ENCODE measurements around the gene CDH1.

CDH1 gene

GRCh38 chr16:68806981-68807380 lies 69.9 kb downstream of the CDH1 start:
- no peak for TF ChIP-seq CTCF (IDR thresholded peaks at IDR 0.05; ENCODE audit: low read depth, low read length)
- DNase-seq (ENCODE audit: extremely low read depth, low read depth) = no peak

- no peak for DNase-seq (ENCODE audit: extremely low read depth, low read depth)
- no peak for TF ChIP-seq CTCF (IDR thresholded peaks at IDR 0.05; ENCODE audit: low read depth, low read length)
Measured at GRCh38 chr16:68814516-68814915, 77.4 kb downstream of the CDH1 start.

GRCh38 chr16:68823401-68824135 lies 86.5 kb downstream of the CDH1 start:
- TF ChIP-seq CTCF (IDR thresholded peaks at IDR 0.05; ENCODE audit: low read depth, low read length) = no peak

GRCh38 chr16:68825427-68825826 lies 88.3 kb downstream of the CDH1 start:
- TF ChIP-seq CTCF (IDR thresholded peaks at IDR 0.05; ENCODE audit: low read depth, low read length) = no peak
- no peak for DNase-seq (ENCODE audit: extremely low read depth, low read depth)

More at GRCh38 chr16:68823401-68824135, 86.5 kb downstream of the CDH1 start:
- DNase-seq (ENCODE audit: extremely low read depth, low read depth) = peak; percentile 56

- no peak for DNase-seq (ENCODE audit: extremely low read depth, low read depth)
- TF ChIP-seq CTCF (IDR thresholded peaks at IDR 0.05; ENCODE audit: low read depth, low read length) = no peak
Measured at GRCh38 chr16:68826652-68827051, 89.6 kb downstream of the CDH1 start.

GRCh38 chr16:68833251-68833650 lies 96.2 kb downstream of the CDH1 start:
- TF ChIP-seq CTCF (IDR thresholded peaks at IDR 0.05; ENCODE audit: low read depth, low read length) = no peak
- DNase-seq (ENCODE audit: extremely low read depth, low read depth) = no peak

- DNase-seq (ENCODE audit: extremely low read depth, low read depth) = no peak
- TF ChIP-seq CTCF (IDR thresholded peaks at IDR 0.05; ENCODE audit: low read depth, low read length) = no peak
Measured at GRCh38 chr16:68834550-68834949, 97.5 kb downstream of the CDH1 start.

Data from AG09319 (cell line).